Measurements from ENCODE around the gene ELMOD2.

ELMOD2 gene

GRCh38 chr4:140523857-140524742, at the start of gene ELMOD2:
Gene ELMOD2, plus strand, starts transcription at chr4:140524168. Its CDS starts 1,261 bp downstream, at chr4:140525429.
- H3K4me3 ChIP-seq (ENCODE audit: low read length), result peak within 1 kb of the TSS; percentile 80
- DNase-seq (ENCODE audit: low read depth), result peak; percentile 98
- peak; percentile 90 for TF ChIP-seq CTCF (IDR thresholded peaks at IDR 0.05; ENCODE audit: insufficient read depth, low read depth, low read length, missing control alignments)

GRCh38 chr4:140483445-140483844, 40.5 kb upstream of the ELMOD2 start:
- no peak overlapping the region for H3K4me3 ChIP-seq (ENCODE audit: low read length)
- TF ChIP-seq CTCF (IDR thresholded peaks at IDR 0.05; ENCODE audit: insufficient read depth, low read depth, low read length, missing control alignments), result no peak
- no peak for DNase-seq (ENCODE audit: low read depth)

- no peak for TF ChIP-seq CTCF (IDR thresholded peaks at IDR 0.05; ENCODE audit: insufficient read depth, low read depth, low read length, missing control alignments)
- no peak for DNase-seq (ENCODE audit: low read depth)
- H3K4me3 ChIP-seq (ENCODE audit: low read length), result no peak overlapping the region
These were observed 38.0 kb upstream of the ELMOD2 start for GRCh38 chr4:140485939-140486338.

GRCh38 chr4:140497405-140497746, 26.6 kb upstream of the ELMOD2 start:
- no peak for TF ChIP-seq CTCF (IDR thresholded peaks at IDR 0.05; ENCODE audit: insufficient read depth, low read depth, low read length, missing control alignments)
- H3K4me3 ChIP-seq (ENCODE audit: low read length), result no peak overlapping the region
- DNase-seq (ENCODE audit: low read depth), result no peak

- no peak for DNase-seq (ENCODE audit: low read depth)
- no peak for TF ChIP-seq CTCF (IDR thresholded peaks at IDR 0.05; ENCODE audit: insufficient read depth, low read depth, low read length, missing control alignments)
- H3K4me3 ChIP-seq (ENCODE audit: low read length), result no peak within 1 kb of the TSS
These were observed 26.0 kb upstream of the ELMOD2 start, which contains the start of gene MGAT4D for GRCh38 chr4:140497747-140498636. Gene MGAT4D, minus strand, starts transcription at chr4:140498293. Its CDS starts 71 bp downstream, at chr4:140498222.

- no peak for DNase-seq (ENCODE audit: low read depth)
- no peak for TF ChIP-seq CTCF (IDR thresholded peaks at IDR 0.05; ENCODE audit: insufficient read depth, low read depth, low read length, missing control alignments)
- H3K4me3 ChIP-seq (ENCODE audit: low read length), result no peak overlapping the region
These were observed 24.6 kb upstream of the ELMOD2 start for GRCh38 chr4:140499391-140499790.

All from epithelial cell of esophagus (primary cell).